IMR-90 (cell line): ENCODE data around the gene AGPS. TPM values are rescaled to one million over a fixed set of nuclear protein-coding genes. Genes with fewer than 3 reads are reported as not detected.

Experiments
- ATAC-seq: fragments of 200-7000 bp; cut with Tn5 transposase; 2 replicates; pipeline ENCODE4 v1.9.1; 2020; ENCODE audit warnings: low read depth, mild to moderate bottlenecking, moderate library complexity
- BruUV-seq: library from RNA; stranded (reverse); fragments of 400-500 nt; replicated peaks from 2 replicates; lab custom pipeline; 2021; lab: Mats Ljungman, UMichigan
- CTCF ChIA-PET: fragments of 300-600 bp; formaldehyde crosslinking; extraction: SDS; loops from one replicate; lab custom pipeline; 2021; ENCODE audit warnings: antibody characterized with exemption; lab: Yijun Ruan, JAX
- POLR2A ChIA-PET: fragments of 300-600 bp; sonication (Branson Sonifier 250); formaldehyde crosslinking; loops from one replicate; lab custom pipeline; 2022; ENCODE audit warnings: antibody characterized with exemption; ENCODE audit not compliant: unreplicated experiment; lab: Charles Lee
- DNase-seq: peaks from one replicate; pipeline ENCODE4 v3.0.0; 2013
- H2AFZ ChIP-seq: replicated peaks from 2 replicates; pipeline ENCODE3; 2013; ENCODE audit warnings: low read length, mild to moderate bottlenecking; ENCODE audit not compliant: poor library complexity
- H2AK5ac ChIP-seq: 2 replicates; pipeline ENCODE4 v1.6.1; 2013; ENCODE audit warnings: low read depth, low read length, inconsistent platforms
- H2AK9ac ChIP-seq: replicated peaks from 2 replicates; pipeline ENCODE3; 2013; ENCODE audit warnings: mild to moderate bottlenecking, low read depth, low read length, moderate library complexity; ENCODE audit not compliant: poor library complexity
- H2BK120ac ChIP-seq: 2 replicates; pipeline ENCODE4 v1.6.1; 2013; ENCODE audit warnings: low read depth, low read length, inconsistent platforms
- H2BK15ac ChIP-seq: 3 replicates; pipeline ENCODE4 v1.6.1; 2013; ENCODE audit warnings: low read depth, low read length, inconsistent platforms
- H2BK20ac ChIP-seq: 2 replicates; pipeline ENCODE4 v1.6.1; 2013; ENCODE audit warnings: low read depth, mild to moderate bottlenecking, inconsistent platforms, low read length, moderate library complexity
- H2BK5ac ChIP-seq: 2 replicates; pipeline ENCODE4 v1.6.1; 2013; ENCODE audit warnings: mild to moderate bottlenecking, low read depth, low read length, inconsistent platforms; ENCODE audit not compliant: poor library complexity, severe bottlenecking
- H3K14ac ChIP-seq: replicated peaks from 2 replicates; pipeline ENCODE4 v1.6.1; 2013; ENCODE audit warnings: low read depth, low read length, inconsistent platforms
- H3K18ac ChIP-seq: 2 replicates; pipeline ENCODE4 v1.6.1; 2013; ENCODE audit warnings: low read depth, low read length, control low read depth
- H3K23ac ChIP-seq: 2 replicates; pipeline ENCODE4 v1.6.1; 2013; ENCODE audit warnings: low read depth, low read length, inconsistent platforms
- H3K27ac ChIP-seq: 2 replicates; pipeline ENCODE4 v1.5.1; 2013; ENCODE audit warnings: mild to moderate bottlenecking, control low read depth, low read length; ENCODE audit not compliant: insufficient read depth
- H3K27me3 ChIP-seq: 2 replicates; pipeline ENCODE4 v1.6.1; 2013; ENCODE audit warnings: low read length; ENCODE audit not compliant: control insufficient read depth, insufficient read depth
- H3K36me3 ChIP-seq: 2 replicates; pipeline ENCODE4 v1.6.1; 2013; ENCODE audit warnings: low read length, mixed read lengths; ENCODE audit not compliant: control insufficient read depth, insufficient read depth
- H3K4ac ChIP-seq: 2 replicates; pipeline ENCODE4 v1.6.1; 2013; ENCODE audit warnings: low read depth, low read length, inconsistent platforms
- H3K4me1 ChIP-seq: 2 replicates; pipeline ENCODE4 v1.6.1; 2013; ENCODE audit warnings: low read length, mixed read lengths; ENCODE audit not compliant: control insufficient read depth, insufficient read depth
- H3K4me2 ChIP-seq: 2 replicates; pipeline ENCODE4 v1.6.1; 2013; ENCODE audit warnings: low read depth, mild to moderate bottlenecking, control low read depth, low read length, moderate library complexity
- H3K4me3 ChIP-seq: 2 replicates; pipeline ENCODE4 v1.5.1; 2013; ENCODE audit warnings: low read depth, mild to moderate bottlenecking, control low read depth, low read length, moderate library complexity; ENCODE audit not compliant: insufficient read depth
- H3K56ac ChIP-seq: 2 replicates; pipeline ENCODE4 v1.6.1; 2013; ENCODE audit warnings: low read length, inconsistent platforms; ENCODE audit not compliant: insufficient read depth; ENCODE audit errors: extremely low read depth
- H3K79me1 ChIP-seq, 2 experiments: 2 replicates each; pipeline ENCODE4 v1.6.1; 2013; ENCODE audit warnings: low read length in 2 of 2, inconsistent platforms in 1 of 2, low read depth in 1 of 2
- H3K9ac ChIP-seq: 2 replicates; pipeline ENCODE4 v1.6.1; 2013; ENCODE audit warnings: low read depth, low read length, control low read depth
- H3K9me1 ChIP-seq: 2 replicates; pipeline ENCODE4 v1.6.1; 2013; ENCODE audit warnings: low read length, inconsistent platforms; ENCODE audit not compliant: insufficient read depth
- H3K9me3 ChIP-seq: 2 replicates; pipeline ENCODE4 v1.6.1; 2013; ENCODE audit warnings: low read length; ENCODE audit not compliant: control insufficient read depth, insufficient read depth
- H4K20me1 ChIP-seq: 2 replicates; pipeline ENCODE4 v1.6.1; 2013; ENCODE audit warnings: low read length, inconsistent platforms; ENCODE audit not compliant: insufficient read depth
- H4K5ac ChIP-seq: 2 replicates; pipeline ENCODE4 v1.6.1; 2013; ENCODE audit warnings: mild to moderate bottlenecking, low read depth, low read length, control low read depth
- H4K8ac ChIP-seq, 2 experiments: 2 replicates each; pipeline ENCODE4 v1.6.1; 2013; ENCODE audit warnings: low read depth in 2 of 2, low read length in 2 of 2, control low read depth in 1 of 2, inconsistent platforms in 1 of 2
- H4K91ac ChIP-seq: 2 replicates; pipeline ENCODE4 v1.6.1; 2013; ENCODE audit warnings: low read depth, low read length, inconsistent platforms; ENCODE audit not compliant: insufficient read depth
- BHLHE40 ChIP-seq: fragments of 150-350 bp; IDR thresholded peaks from 2 replicates; pipeline ENCODE4 v1.6.1; 2016; ENCODE audit warnings: mild to moderate bottlenecking, low read depth, low read length
- CEBPB ChIP-seq: IDR thresholded peaks from 2 replicates; pipeline ENCODE4 v1.6.1; 2012; ENCODE audit warnings: low read depth, low read length, improper control_type of control experiment
- CTCF ChIP-seq: conservative IDR thresholded peaks from 2 replicates; pipeline ENCODE4 v1.5.1; 2012; ENCODE audit warnings: mild to moderate bottlenecking, low read depth, low read length, improper control_type of control experiment
- ELK1 ChIP-seq: fragments of 150-350 bp; IDR thresholded peaks from 2 replicates; pipeline ENCODE4 v1.6.1; 2016; ENCODE audit warnings: low read depth, mild to moderate bottlenecking, low read length, moderate library complexity, borderline replicate concordance
- MAFK ChIP-seq: IDR thresholded peaks from 2 replicates; pipeline ENCODE4 v1.6.1; 2012; ENCODE audit warnings: low read depth, low read length, improper control_type of control experiment
- MAZ ChIP-seq: IDR thresholded peaks from 2 replicates; pipeline ENCODE4 v1.6.1; 2012; ENCODE audit warnings: low read depth, mild to moderate bottlenecking, low read length, improper control_type of control experiment, moderate library complexity, borderline replicate concordance
- NFE2L2 ChIP-seq: fragments of 150-350 bp; IDR thresholded peaks from 2 replicates; pipeline ENCODE4 v1.6.1; 2016; ENCODE audit warnings: low read depth, mild to moderate bottlenecking, low read length
- RAD21 ChIP-seq: IDR thresholded peaks from 2 replicates; pipeline ENCODE4 v1.6.1; 2012; ENCODE audit warnings: low read length, improper control_type of control experiment
- RCOR1 ChIP-seq: IDR thresholded peaks from 2 replicates; pipeline ENCODE4 v1.6.1; 2012; ENCODE audit warnings: mild to moderate bottlenecking, low read length, improper control_type of control experiment; ENCODE audit not compliant: insufficient replicate concordance
- RFX5 ChIP-seq: IDR thresholded peaks from 2 replicates; pipeline ENCODE4 v1.8.0; 2012; ENCODE audit warnings: low read depth, mild to moderate bottlenecking, low read length, moderate library complexity
- SMC3 ChIP-seq: fragments of 150-350 bp; IDR thresholded peaks from 2 replicates; pipeline ENCODE4 v1.6.1; 2016; ENCODE audit warnings: low read depth, mild to moderate bottlenecking, antibody characterized with exemption, low read length, moderate library complexity
- dilution Hi-C: fragments of 300-500 bp; cut with HindIII; formaldehyde crosslinking; loops from one replicate; pipeline ENCODE4 v1.14.3; 2018; ENCODE audit warnings: low sequenced_read_pairs; ENCODE audit not compliant: unreplicated experiment
- in situ Hi-C: fragments of 300-500 bp; cut with MboI; formaldehyde crosslinking; loops from 3 replicates; pipeline ENCODE4 v1.14.3; 2019; ENCODE audit warnings: low sequenced_read_pairs, inconsistent platforms, mixed read lengths
- intact Hi-C: fragments of 100-400 bp; cut with micrococcal nuclease; formaldehyde crosslinking; loops from 2 replicates; pipeline ENCODE4 v1.10.0; 2022
- polyA plus RNA-seq, 3 experiments: library from polyadenylated mRNA; depleted of rRNA; stranded (reverse); fragments of >200 nt; gene quantifications; 2 replicates each; pipeline ENCODE4 v1.2.3, GENCODE V29; 2012; ENCODE audit warnings: low replicate concordance in 1 of 3
- total RNA-seq: library from RNA; depleted of rRNA; stranded (reverse); fragments of >200 nt; gene quantifications from 2 replicates; pipeline ENCODE4 v1.2.3, GENCODE V29; 2012
- TF ChIP-seq, protein P1 (sequence below): fragments of 150-350 bp; IDR thresholded peaks from 2 replicates; pipeline ENCODE4 v1.6.1; 2017; ENCODE audit warnings: mild to moderate bottlenecking, antibody characterized with exemption, low read length, low read depth

Gene AGPS
- total and polyA plus RNA-seq, 2 of the 4 experiments (the other 2 are of a cell fraction): 6.6 to 18.6 TPM

DNA sequence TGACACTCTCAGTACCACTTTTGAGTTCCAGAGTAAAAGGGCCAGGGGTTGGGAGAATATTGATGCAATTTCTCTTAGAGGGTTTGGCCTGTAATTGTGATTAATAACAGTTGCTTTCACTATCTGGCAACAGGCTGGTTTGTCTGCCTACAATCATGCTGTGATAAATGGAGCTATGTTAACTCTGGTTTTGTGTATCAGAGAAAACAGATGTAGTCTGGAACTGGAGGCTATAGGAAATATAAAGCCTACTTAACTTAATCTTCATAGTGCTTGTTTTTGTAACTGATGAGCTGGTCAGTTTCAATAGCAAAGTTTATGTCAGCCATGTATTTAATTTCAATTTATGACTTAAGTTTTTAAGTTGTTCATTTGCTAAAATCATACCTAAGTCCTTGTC lies 138.0 kb downstream of the AGPS start:
- CTCF ChIA-PET: interaction anchor here (1.0 kb wide), 1 partner anchor 40 kb away, joined by 3 read pairs; no protein-coding TSS in a partner anchor

More for the DNA sequence above, 138.0 kb downstream of the AGPS start:
- POLR2A ChIA-PET: no interaction called here
- Histone ChIP-seq H3K36me3 (no peaks in the 10 kb centered on the region), H2BK20ac (no peak overlapping the region), H3K27ac (no peak overlapping the region), H2BK15ac (no peak overlapping the region), H4K8ac (no peak overlapping the region), H3K14ac (no peak overlapping the region), H3K9ac (no peak overlapping the region), H3K4me1 (peaks cover 1% of the 10 kb centered on the region; the same call in 1 of the 2 replicates), H3K9me1 (no peaks in the 10 kb centered on the region), H4K5ac (no peak overlapping the region), H3K9me3 (no peaks in the 10 kb centered on the region), H4K20me1 (no peaks in the 10 kb centered on the region), H2AK5ac (no peak overlapping the region), H2BK5ac (no peak overlapping the region), H3K56ac (no peak overlapping the region), H3K4ac (no peak overlapping the region), H3K4me3 (no peak overlapping the region), H3K23ac (no peak overlapping the region), H3K79me1 (no peaks in the 10 kb centered on the region), H3K27me3 (no peaks in the 10 kb centered on the region), H3K18ac (no peak overlapping the region), H2AK9ac (no peak overlapping the region), H2AFZ (no peak overlapping the region), H3K4me2 (no peak overlapping the region), H2BK120ac (no peak overlapping the region), H4K91ac (no peak overlapping the region)
- ATAC-seq (no peak), DNase-seq (no peak)
- in situ Hi-C loops: no loop called here
- BruUV-seq: no TSS peak
- TF ChIP-seq NFE2L2: no peak
- TF ChIP-seq, protein P1, sequence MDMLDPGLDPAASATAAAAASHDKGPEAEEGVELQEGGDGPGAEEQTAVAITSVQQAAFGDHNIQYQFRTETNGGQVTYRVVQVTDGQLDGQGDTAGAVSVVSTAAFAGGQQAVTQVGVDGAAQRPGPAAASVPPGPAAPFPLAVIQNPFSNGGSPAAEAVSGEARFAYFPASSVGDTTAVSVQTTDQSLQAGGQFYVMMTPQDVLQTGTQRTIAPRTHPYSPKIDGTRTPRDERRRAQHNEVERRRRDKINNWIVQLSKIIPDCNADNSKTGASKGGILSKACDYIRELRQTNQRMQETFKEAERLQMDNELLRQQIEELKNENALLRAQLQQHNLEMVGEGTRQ: no peak
- TF ChIP-seq BHLHE40: no peak
- TF ChIP-seq ELK1: no peak
- TF ChIP-seq MAZ: no peak
- TF ChIP-seq MAFK: no peak
- no peak for TF ChIP-seq RFX5
- TF ChIP-seq SMC3: no peak
- no peak for TF ChIP-seq RCOR1
- TF ChIP-seq CEBPB: no peak
- no peak for TF ChIP-seq CTCF
- TF ChIP-seq RAD21: no peak
- dilution Hi-C loops: no loop called here
- intact Hi-C loops: no loop called here
